ENCODE results near the gene PDILT. TPM values are rescaled to one million over a fixed set of nuclear protein-coding genes. Genes with fewer than 3 reads are reported as not detected.
A peak's percentile ranks its signal among the peaks of the same experiment; 100 is the strongest.

PDILT gene
- total and polyA plus RNA-seq, 2 of the 8 experiments (the other 6 are each of a cell fraction or from before 2014, with no cell fraction given): not detected

DNA sequence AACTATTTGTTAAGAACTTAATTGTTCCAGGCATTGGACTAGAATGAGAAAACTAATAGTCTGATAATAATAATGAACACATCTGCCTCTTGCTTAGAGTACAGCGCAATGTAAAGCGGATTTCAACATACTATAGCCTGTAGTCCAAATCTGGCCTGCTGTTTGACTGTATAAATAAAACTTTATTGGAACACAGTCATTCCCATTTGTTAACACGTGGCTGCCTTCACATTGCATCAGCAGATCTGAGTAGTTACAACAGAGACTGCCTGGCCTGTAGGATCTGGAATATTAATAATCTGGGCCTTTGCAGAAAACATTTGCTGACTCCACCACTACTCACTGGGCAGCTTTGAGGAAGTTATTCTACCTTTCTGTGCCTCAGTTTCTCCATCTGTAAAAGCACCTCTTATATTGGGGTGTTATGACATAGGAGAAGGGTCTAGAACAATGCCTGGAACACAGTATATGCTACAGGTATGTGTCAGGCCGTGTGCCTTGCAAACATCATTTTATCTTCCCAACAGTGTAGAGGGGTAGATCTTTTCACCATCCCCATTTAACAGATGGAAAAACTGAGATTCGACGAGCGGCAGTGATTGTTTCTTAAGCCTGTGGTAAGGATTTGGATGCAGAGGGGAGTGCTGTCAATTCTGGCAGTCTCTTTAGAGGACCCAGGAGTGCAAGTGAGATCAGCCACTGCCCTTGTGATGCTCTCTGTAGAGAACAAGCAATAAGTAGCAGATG is 22.2 kb downstream of the PDILT start:
- Histone ChIP-seq H2BK5ac (ENCODE audit: low read depth, low read length) (no peak overlapping the region), H4K20me1 (replicated peaks in 1 of 2; ENCODE audit: control insufficient read depth in 1 of 2, insufficient read depth in 2 of 2, low read length in 2 of 2) (no peaks in the 10 kb centered on the region), H3K4me1 (replicated peaks in 1 of 4; ENCODE audit: control insufficient read depth in 3 of 4, insufficient read depth in 4 of 4, low read length in 3 of 4) (peaks cover 0 to 5% (median 2%) of the 10 kb centered on the region in 4 experiments; a peak in 4 of 7 replicates), H3K14ac (ENCODE audit: insufficient read length) (no peak overlapping the region), H2BK12ac (ENCODE audit: low read depth, low read length) (0 out of 2 replicates have a peak overlapping the region, but pooled peaks have one; percentile 64), H3K79me2 (ENCODE audit: control insufficient read depth in 1 of 2, insufficient read depth in 2 of 2, low read length in 2 of 2) (no peaks in the 10 kb centered on the region), H3K4me3 (ENCODE audit: extremely low read depth in 1 of 4, insufficient read depth in 2 of 4, low read depth in 3 of 4, low read length in 4 of 4) (no peak overlapping the region), H2BK20ac (ENCODE audit: low read length) (no peak overlapping the region), H3K4ac (replicated peaks; ENCODE audit: insufficient read length, low read depth, low read length) (no peak overlapping the region), H2BK15ac (ENCODE audit: low read length) (no peak overlapping the region), H4K8ac (ENCODE audit: extremely low read depth, insufficient read depth, low read length) (no peak overlapping the region), H2AK5ac (ENCODE audit: low read depth, low read length) (no peak overlapping the region), H3K4me2 (ENCODE audit: insufficient read depth in 1 of 2, low read depth in 2 of 2, low read length in 2 of 2) (no peak overlapping the region), H3K27me3 (replicated peaks in 1 of 4; ENCODE audit: control insufficient read depth in 3 of 4, extremely low read depth in 1 of 4, insufficient read depth in 3 of 4, low read length in 3 of 4) (no peaks in the 10 kb centered on the region), H3K9me3 (ENCODE audit: insufficient read depth in 2 of 2, low read depth in 1 of 2, low read length in 1 of 2) (no peaks in the 10 kb centered on the region), H3K56ac (replicated peaks; ENCODE audit: insufficient read length, low read depth, low read length) (no peak overlapping the region), H4K91ac (replicated peaks; ENCODE audit: insufficient read length, low read length) (no peak overlapping the region), H3K23me2 (ENCODE audit: low read depth, low read length) (peaks cover 2% of the 10 kb centered on the region; the same call in 1 of the 2 replicates), H3K23ac (ENCODE audit: insufficient read length) (no peak overlapping the region), H3K27ac (ENCODE audit: low read depth, low read length) (no peak overlapping the region), H2AFZ (ENCODE audit: low read length) (no peak overlapping the region), H3K18ac (ENCODE audit: extremely low read depth, low read length) (no peak overlapping the region), H3K36me3 (ENCODE audit: control insufficient read depth in 2 of 4, insufficient read depth in 4 of 4, low read length in 3 of 4) (no peaks in the 10 kb centered on the region), H3K9ac (replicated peaks in 1 of 4; ENCODE audit: extremely low read depth in 1 of 4, low read depth in 3 of 4, low read length in 3 of 4) (no peak overlapping the region), H4K5ac (ENCODE audit: insufficient read length, low read depth, low read length) (no peak overlapping the region), H2BK120ac (replicated peaks; ENCODE audit: low read depth, low read length) (no peak overlapping the region), H3K79me1 (ENCODE audit: low read depth, low read length) (no peaks in the 10 kb centered on the region; the same call in 1 of the 2 replicates)
- no peak for TF ChIP-seq TAF7 (optimal IDR thresholded peaks at IDR 0.05; ENCODE audit: borderline replicate concordance, low read depth, low read length)
- TF ChIP-seq TEAD4 (IDR thresholded peaks at IDR 0.05; ENCODE audit: low read depth, low read length): no peak
- no peak for TF ChIP-seq YY1 (IDR thresholded peaks at IDR 0.05; ENCODE audit: low read depth, low read length)
- 0 out of 2 replicates have a peak, but pooled peaks have one; percentile 18 for TF ChIP-seq KDM1A (IDR thresholded peaks at IDR 0.05; ENCODE audit: borderline replicate concordance, low read length)
- ChIA-PET POLR2A (ENCODE audit: partially characterized antibody) (no interaction called here), CTCF (ENCODE audit: partially characterized antibody) (interaction anchor here (0.6 to 7.6 kb wide), 17 partner anchors 10 to 483 kb away, joined by 3 to 114 read pairs (median 5); no protein-coding TSS in a partner anchor)
- FAIRE-seq (no peak), DNase-seq (ENCODE audit: low read depth in 1 of 2, low spot score in 2 of 2) (no peak)
- whole genome bisulfite sequencing, 2 experiments (ENCODE audit: extremely low coverage in 1 of 2, insufficient coverage in 1 of 2, insufficient read length in 1 of 2, insufficient replicate concordance in 2 of 2, low coverage in 1 of 2, low lambda C conversion rate in 2 of 2, missing lambda C conversion rate in 1 of 2): 88% methylated on average over 7 of the region's 7 CpGs; no CpG with 5 or more reads in 1 of the 2 experiments

Data from H1 (cell line).